DOHH2 (cell line): ENCODE results near the gene MPHOSPH9.

ENCODE experiments used
- H3F3A ChIP-seq: fragments of 200-600 bp; sonication (generic), shearing (Covaris generic); 2 replicates; pipeline ENCODE4 v1.6.0; 2016; ENCODE audit warnings: antibody characterized with exemption, mild to moderate bottlenecking; ENCODE audit not compliant: control insufficient read depth, insufficient read depth
- H3K27ac ChIP-seq: fragments of 200-600 bp; sonication (generic); 2 replicates; pipeline ENCODE4 v1.5.1; 2014; ENCODE audit warnings: low read depth, mild to moderate bottlenecking, low read length, moderate library complexity
- H3K27me3 ChIP-seq: fragments of 200-600 bp; sonication (generic); 2 replicates; pipeline ENCODE4 v1.6.1; 2014; ENCODE audit warnings: mild to moderate bottlenecking, low read length, mixed read lengths; ENCODE audit not compliant: control insufficient read depth
- H3K36me3 ChIP-seq: fragments of 200-600 bp; sonication (generic); 2 replicates; pipeline ENCODE4 v1.6.1; 2014; ENCODE audit warnings: mild to moderate bottlenecking, low read length, moderate library complexity, mixed read lengths; ENCODE audit not compliant: control insufficient read depth
- H3K4me1 ChIP-seq: fragments of 200-600 bp; sonication (generic); 2 replicates; pipeline ENCODE4 v1.6.1; 2014; ENCODE audit warnings: mild to moderate bottlenecking, low read length, mixed read lengths; ENCODE audit not compliant: control insufficient read depth
- H3K4me2 ChIP-seq: fragments of 200-600 bp; sonication (generic); 2 replicates; pipeline ENCODE4 v1.6.0; 2014; ENCODE audit warnings: mild to moderate bottlenecking, low read length, moderate library complexity
- H3K4me3 ChIP-seq: fragments of 200-600 bp; sonication (generic); 2 replicates; pipeline ENCODE4 v1.5.1; 2014; ENCODE audit warnings: mild to moderate bottlenecking, low read length, mixed read lengths
- H3K79me2 ChIP-seq: fragments of 200-600 bp; sonication (generic); 2 replicates; pipeline ENCODE4 v1.6.1; 2014; ENCODE audit warnings: mild to moderate bottlenecking, low read length, mixed read lengths; ENCODE audit not compliant: control insufficient read depth
- H3K9me2 ChIP-seq: fragments of 200-600 bp; sonication (generic); replicated peaks from 2 replicates; pipeline ENCODE4 v1.6.1; 2014; ENCODE audit warnings: mild to moderate bottlenecking, low read length, mixed read lengths; ENCODE audit not compliant: control insufficient read depth
- H3K9me3 ChIP-seq: fragments of 200-600 bp; sonication (generic); 2 replicates; pipeline ENCODE4 v1.6.1; 2014; ENCODE audit warnings: antibody characterized with exemption, low read length, mixed read lengths; ENCODE audit not compliant: control insufficient read depth, insufficient read depth
- H4K20me1 ChIP-seq: fragments of 200-600 bp; sonication (generic); 2 replicates; pipeline ENCODE4 v1.6.0; 2014; ENCODE audit warnings: low read depth, mild to moderate bottlenecking, antibody characterized with exemption, low read length, moderate library complexity; ENCODE audit not compliant: control insufficient read depth, insufficient read depth
- CTCF ChIP-seq: fragments of 200-600 bp; sonication (generic); IDR thresholded peaks from one replicate; pipeline ENCODE4 v1.5.1; 2014; ENCODE audit warnings: antibody characterized with exemption, mild to moderate bottlenecking, low read depth, low read length; ENCODE audit not compliant: poor library complexity, severe bottlenecking
- EZH2phosphoT487 ChIP-seq: fragments of 200-600 bp; sonication (generic); IDR thresholded peaks from 2 replicates; pipeline ENCODE4 v1.6.1; 2017; ENCODE audit warnings: borderline replicate concordance, mild to moderate bottlenecking, antibody characterized with exemption, low read length, moderate library complexity, mixed read lengths

MPHOSPH9 gene

GRCh38 chr12:123233505-123234308 is 766 bp upstream of the MPHOSPH9 start:
- no peaks in the 10 kb centered on the region for H3K9me3 ChIP-seq
- peak overlapping the region; percentile 55 for H3K27ac ChIP-seq

GRCh38 chr12:123232472-123232806 is 502 bp downstream of the MPHOSPH9 start:
- no peaks in the 10 kb centered on the region for H3K27me3 ChIP-seq
- H3K9me2 ChIP-seq, result no peaks in the 10 kb centered on the region
- no peaks in the 10 kb centered on the region for H3K9me3 ChIP-seq
- H3K4me3 ChIP-seq, result peak overlapping the region; percentile 93
- peak overlapping the region; percentile 70 for H3K27ac ChIP-seq
- TF ChIP-seq CTCF (no peak), EZH2phosphoT487 (no peak)
- H3K79me2 ChIP-seq, result peaks cover 91% of the 10 kb centered on the region
- H3K4me2 ChIP-seq, result peak overlapping the region; percentile 99
- peaks cover 22% of the 10 kb centered on the region for H3F3A ChIP-seq
- no peaks in the 10 kb centered on the region for H4K20me1 ChIP-seq
- peaks cover 58% of the 10 kb centered on the region for H3K36me3 ChIP-seq
- H3K4me1 ChIP-seq, result peaks cover 75% of the 10 kb centered on the region

More at GRCh38 chr12:123233505-123234308, 766 bp upstream of the MPHOSPH9 start:
- Histone ChIP-seq H3K4me2 (peak overlapping the region; percentile 66), H3K36me3 (peaks cover 53% of the 10 kb centered on the region), H3K4me1 (peaks cover 80% of the 10 kb centered on the region), H4K20me1 (no peaks in the 10 kb centered on the region), H3K79me2 (peaks cover 91% of the 10 kb centered on the region), H3F3A (peaks cover 27% of the 10 kb centered on the region), H3K27me3 (no peaks in the 10 kb centered on the region), H3K9me2 (no peaks in the 10 kb centered on the region), H3K4me3 (peak overlapping the region; percentile 93)
- TF ChIP-seq CTCF, result peak; percentile 12
- TF ChIP-seq EZH2phosphoT487, result no peak

- peaks cover 17% of the 10 kb centered on the region for H3F3A ChIP-seq
- H3K4me3 ChIP-seq, result peak overlapping the region; percentile 93
- peaks cover 70% of the 10 kb centered on the region for H3K4me1 ChIP-seq
- H3K9me3 ChIP-seq, result no peaks in the 10 kb centered on the region
- peaks cover 93% of the 10 kb centered on the region for H3K79me2 ChIP-seq
- H3K4me2 ChIP-seq, result peak overlapping the region; percentile 99
- TF ChIP-seq CTCF, result no peak
- TF ChIP-seq EZH2phosphoT487, result no peak
- no peaks in the 10 kb centered on the region for H4K20me1 ChIP-seq
- H3K27me3 ChIP-seq, result no peaks in the 10 kb centered on the region
- no peaks in the 10 kb centered on the region for H3K9me2 ChIP-seq
- H3K36me3 ChIP-seq, result peaks cover 59% of the 10 kb centered on the region
- H3K27ac ChIP-seq, result peak overlapping the region; percentile 70; the same call in 1 of the 2 replicates
Measured at GRCh38 chr12:123231931-123232330, 1.0 kb downstream of the MPHOSPH9 start.
